Ascending aorta (tissue), 2 donors: ENCODE results near the gene PYGB. TPM values are rescaled to one million over a fixed set of nuclear protein-coding genes. Genes with fewer than 3 reads are reported as not detected.

Experiments
- DNase-seq, 2 donors: peaks; one replicate each; pipeline ENCODE4 v3.0.0-alpha.2; 2019; ENCODE audit warnings: low spot score in 2 of 2
- H3K27ac ChIP-seq, 2 donors: fragments of 200-600 bp; sonication (generic); one replicate each; pipeline ENCODE4 v1.5.1; 2016 to 2017; ENCODE audit warnings: mild to moderate bottlenecking in 1 of 2
- H3K27me3 ChIP-seq: fragments of 200-600 bp; sonication (generic); one replicate; pipeline ENCODE4 v1.5.1; 2017
- H3K36me3 ChIP-seq, 2 donors: fragments of 200-600 bp; sonication (generic); one replicate each; pipeline ENCODE4 v1.5.1; 2016
- H3K4me1 ChIP-seq, 2 donors: fragments of 200-600 bp; sonication (generic); one replicate each; pipeline ENCODE4 v1.5.1; 2016 to 2017; ENCODE audit warnings: mild to moderate bottlenecking in 1 of 2
- H3K4me3 ChIP-seq, 2 donors: fragments of 200-600 bp; sonication (generic); one replicate each; pipeline ENCODE4 v1.5.1; 2016 to 2017; ENCODE audit warnings: mild to moderate bottlenecking in 1 of 2
- H3K9me3 ChIP-seq, 2 donors: fragments of 200-600 bp; sonication (generic); one replicate each; pipeline ENCODE4 v1.5.1; 2016
- CTCF ChIP-seq, 3 experiments: fragments of 200-600 bp in 2 of 3; fragments of 450-650 bp in 1 of 3; sonication (generic) in 2 of 3; IDR thresholded peaks; one replicate each; pipeline ENCODE4 v1.5.1; 2016 to 2019; ENCODE audit warnings: antibody characterized with exemption in 3 of 3, mild to moderate bottlenecking in 1 of 3, moderate library complexity in 1 of 3
- intact Hi-C: fragments of 100-400 bp; cut with DNase I; formaldehyde crosslinking; loops from one replicate; pipeline ENCODE4 v1.15.1; 2023
- total RNA-seq: library from RNA; depleted of rRNA; stranded (reverse); fragments of >200 nt; gene quantifications from one replicate; pipeline ENCODE4 v1.1.0, GENCODE V29; 2016

The PYGB gene
- 125 TPM for total RNA-seq

- H3K27me3 ChIP-seq: no peaks in the 10 kb centered on the region
- intact Hi-C loops: loop anchor here (1.0 to 10.0 kb wide), 8 partner anchors 10 to 287 kb away; partner anchors contain the start of genes ABHD12, ACSS1, APMAP and ENTPD6
These were observed at the start of gene PYGB for GRCh38 chr20:25247956-25248785. TSS of gene PYGB (plus strand) at chr20:25248085. CDS start at chr20:25248179, 94 bp downstream.

GRCh38 chr20:25198663-25199383 lies 49.1 kb upstream of the PYGB start:
- no peak for DNase-seq
- Histone ChIP-seq H3K27ac (peak overlapping the region in 1 of 2 donors; percentile 8), H3K4me1 (peaks cover 0 to 20% of the 10 kb centered on the region in 2 donors), H3K9me3 (no peaks in the 10 kb centered on the region), H3K4me3 (no peak overlapping the region), H3K36me3 (no peaks in the 10 kb centered on the region), H3K27me3 (no peaks in the 10 kb centered on the region)
- TF ChIP-seq CTCF (IDR thresholded peaks at IDR 0.05): no peak
- intact Hi-C loops: loop anchor here (5.0 kb wide), 2 partner anchors 98 to 207 kb away; partner anchors contain the start of gene APMAP

More at GRCh38 chr20:25247956-25248785, at the start of gene PYGB:
- H3K36me3 ChIP-seq: peaks cover 0 to 7% of the 10 kb centered on the region in 2 donors
- peak within 1 kb of the TSS; percentile 77 to 98 for H3K4me3 ChIP-seq
- peak within 1 kb of the TSS; percentile 94 to 98 for H3K27ac ChIP-seq
- no peak for TF ChIP-seq CTCF (IDR thresholded peaks at IDR 0.05)
- H3K4me1 ChIP-seq: peaks cover 12 to 38% of the 10 kb centered on the region in 2 donors
- H3K9me3 ChIP-seq: no peaks in the 10 kb centered on the region
- DNase-seq: peak in 1 of 2 donors; percentile 85

GRCh38 chr20:25199473-25200260 lies 48.2 kb upstream of the PYGB start:
- H3K9me3 ChIP-seq: no peaks in the 10 kb centered on the region
- H3K4me1 ChIP-seq: peaks cover 0 to 20% of the 10 kb centered on the region in 2 donors
- no peak overlapping the region for H3K4me3 ChIP-seq
- no peak for TF ChIP-seq CTCF (IDR thresholded peaks at IDR 0.05)
- H3K27ac ChIP-seq: no peak overlapping the region
- H3K36me3 ChIP-seq: no peaks in the 10 kb centered on the region
- intact Hi-C loops: loop anchor here (5.0 kb wide), 2 partner anchors 98 to 207 kb away; partner anchors contain the start of gene APMAP
- H3K27me3 ChIP-seq: no peaks in the 10 kb centered on the region
- DNase-seq: no peak

- DNase-seq: no peak
- Histone ChIP-seq H3K9me3 (no peaks in the 10 kb centered on the region), H3K4me3 (no peak overlapping the region), H3K36me3 (peaks cover 0 to 9% of the 10 kb centered on the region in 2 donors), H3K27me3 (no peaks in the 10 kb centered on the region), H3K4me1 (peaks cover 0 to 4% of the 10 kb centered on the region in 2 donors), H3K27ac (no peak overlapping the region)
- intact Hi-C loops: no loop called here
- no peak for TF ChIP-seq CTCF (IDR thresholded peaks at IDR 0.05)
These were observed 44.8 kb upstream of the PYGB start for GRCh38 chr20:25203089-25203488.

GRCh38 chr20:25203871-25204320 lies 44.0 kb upstream of the PYGB start:
- H3K9me3 ChIP-seq: no peaks in the 10 kb centered on the region
- DNase-seq: no peak
- H3K4me1 ChIP-seq: peaks cover 0 to 4% of the 10 kb centered on the region in 2 donors
- no peak overlapping the region for H3K4me3 ChIP-seq
- H3K36me3 ChIP-seq: peaks cover 0 to 9% of the 10 kb centered on the region in 2 donors
- no peak for TF ChIP-seq CTCF (IDR thresholded peaks at IDR 0.05)
- intact Hi-C loops: no loop called here
- no peak overlapping the region for H3K27ac ChIP-seq
- H3K27me3 ChIP-seq: no peaks in the 10 kb centered on the region
